Neural progenitor cell (in vitro differentiated cells): ENCODE data around the gene PROC. TPM values are rescaled to one million over a fixed set of nuclear protein-coding genes. Genes with fewer than 3 reads are reported as not detected.

Source experiments
- DNase-seq: peaks from one replicate; pipeline ENCODE4 v3.0.0-alpha.2; 2016; ENCODE audit warnings: low spot score
- H2AFZ ChIP-seq: fragments of 200-600 bp; sonication (generic); replicated peaks from 2 replicates; pipeline ENCODE4 v1.6.1; 2016; ENCODE audit warnings: antibody characterized with exemption
- H3F3A ChIP-seq: fragments of 200-600 bp; sonication (generic); 2 replicates; pipeline ENCODE4 v1.6.1; 2016; ENCODE audit warnings: antibody characterized with exemption, low read depth
- H3K27ac ChIP-seq: fragments of 200-600 bp; sonication (generic); 2 replicates; pipeline ENCODE4 v1.5.1; 2016; ENCODE audit warnings: mild to moderate bottlenecking
- H3K27me3 ChIP-seq: fragments of 200-600 bp; sonication (generic); 2 replicates; pipeline ENCODE4 v1.6.1; 2016; ENCODE audit warnings: mild to moderate bottlenecking, moderate library complexity
- H3K36me3 ChIP-seq: fragments of 200-600 bp; sonication (generic); 2 replicates; pipeline ENCODE4 v1.5.1; 2016
- H3K4me1 ChIP-seq: fragments of 200-600 bp; sonication (generic); 2 replicates; pipeline ENCODE4 v1.6.1; 2016; ENCODE audit warnings: mixed run types
- H3K4me2 ChIP-seq: fragments of 200-600 bp; sonication (generic); 2 replicates; pipeline ENCODE4 v1.6.1; 2016
- H3K4me3 ChIP-seq: fragments of 200-600 bp; sonication (generic); 2 replicates; pipeline ENCODE4 v1.5.1; 2016
- H3K79me2 ChIP-seq: fragments of 200-600 bp; sonication (generic); 2 replicates; pipeline ENCODE4 v1.6.1; 2016; ENCODE audit warnings: low read depth
- H3K9ac ChIP-seq: fragments of 200-600 bp; sonication (generic); 2 replicates; pipeline ENCODE4 v1.6.1; 2016
- H3K9me3 ChIP-seq: fragments of 200-600 bp; sonication (generic); 2 replicates; pipeline ENCODE4 v1.5.1; 2016; ENCODE audit warnings: low read depth
- H4K20me1 ChIP-seq: fragments of 200-600 bp; sonication (generic); 2 replicates; pipeline ENCODE4 v1.6.1; 2016; ENCODE audit warnings: low read depth
- H3K27ac Mint-ChIP-seq: 3 replicates; pipeline ENCODE4 v1.8.0; 2021; ENCODE audit warnings: mixed read lengths
- H3K27me3 Mint-ChIP-seq: 2 replicates; pipeline ENCODE4 v1.8.0; 2022; ENCODE audit warnings: low read depth, mild to moderate bottlenecking, inconsistent platforms, moderate library complexity, mixed read lengths; ENCODE audit not compliant: insufficient read depth
- H3K36me3 Mint-ChIP-seq: 3 replicates; pipeline ENCODE4 v1.8.0; 2021; ENCODE audit warnings: mixed read lengths
- H3K4me1 Mint-ChIP-seq: 3 replicates; pipeline ENCODE4 v1.8.0; 2021; ENCODE audit warnings: mixed read lengths
- H3K4me3 Mint-ChIP-seq: 3 replicates; pipeline ENCODE4 v1.8.0; 2021; ENCODE audit warnings: mild to moderate bottlenecking, moderate library complexity, mixed read lengths
- H3K9me3 Mint-ChIP-seq: 3 replicates; pipeline ENCODE4 v1.8.0; 2020; ENCODE audit warnings: mixed read lengths
- EZH2 ChIP-seq: fragments of 200-600 bp; sonication (generic); IDR thresholded peaks from 2 replicates; pipeline ENCODE4 v1.6.1; 2017; ENCODE audit warnings: antibody characterized with exemption, mild to moderate bottlenecking, moderate library complexity
- EZH2phosphoT487 ChIP-seq: fragments of 200-600 bp; sonication (generic); IDR thresholded peaks from 2 replicates; pipeline ENCODE4 v1.6.1; 2017; ENCODE audit warnings: antibody characterized with exemption
- total RNA-seq: library from RNA; depleted of rRNA; stranded (reverse); fragments of >200 nt; gene quantifications from 2 replicates; pipeline ENCODE4 v1.2.3, GENCODE V29; 2015; ENCODE audit warnings: low replicate concordance
- TF ChIP-seq, protein P1 (sequence below): fragments of 200-600 bp; sonication (generic); IDR thresholded peaks from 2 replicates; pipeline ENCODE4 v1.5.1; 2017; ENCODE audit warnings: antibody characterized with exemption, mild to moderate bottlenecking

PROC gene
- total RNA-seq, 1 donor from 2014 or later: not detected

DNA sequence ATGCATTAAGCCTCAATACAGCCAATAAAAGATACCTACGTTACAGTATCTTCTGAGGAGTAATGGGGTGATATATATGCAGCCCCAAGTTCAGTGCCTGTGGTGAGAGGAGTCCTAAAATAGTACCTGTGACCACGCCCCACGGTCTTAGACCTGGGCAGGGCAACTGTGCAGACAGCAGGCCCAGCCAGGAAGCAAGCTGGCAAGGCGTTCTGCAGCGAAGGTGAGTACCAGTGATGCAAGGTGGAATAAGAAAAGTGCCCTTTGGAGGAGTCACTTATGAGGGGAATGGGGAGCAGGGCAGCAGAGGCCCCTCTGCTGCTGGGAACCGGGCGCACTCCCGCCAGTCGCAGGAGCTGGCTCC is 17.7 kb upstream of the PROC start:
- peak overlapping the region; percentile 53 for H3K27ac Mint-ChIP-seq
- H3K9ac ChIP-seq: no peak overlapping the region

DNA sequence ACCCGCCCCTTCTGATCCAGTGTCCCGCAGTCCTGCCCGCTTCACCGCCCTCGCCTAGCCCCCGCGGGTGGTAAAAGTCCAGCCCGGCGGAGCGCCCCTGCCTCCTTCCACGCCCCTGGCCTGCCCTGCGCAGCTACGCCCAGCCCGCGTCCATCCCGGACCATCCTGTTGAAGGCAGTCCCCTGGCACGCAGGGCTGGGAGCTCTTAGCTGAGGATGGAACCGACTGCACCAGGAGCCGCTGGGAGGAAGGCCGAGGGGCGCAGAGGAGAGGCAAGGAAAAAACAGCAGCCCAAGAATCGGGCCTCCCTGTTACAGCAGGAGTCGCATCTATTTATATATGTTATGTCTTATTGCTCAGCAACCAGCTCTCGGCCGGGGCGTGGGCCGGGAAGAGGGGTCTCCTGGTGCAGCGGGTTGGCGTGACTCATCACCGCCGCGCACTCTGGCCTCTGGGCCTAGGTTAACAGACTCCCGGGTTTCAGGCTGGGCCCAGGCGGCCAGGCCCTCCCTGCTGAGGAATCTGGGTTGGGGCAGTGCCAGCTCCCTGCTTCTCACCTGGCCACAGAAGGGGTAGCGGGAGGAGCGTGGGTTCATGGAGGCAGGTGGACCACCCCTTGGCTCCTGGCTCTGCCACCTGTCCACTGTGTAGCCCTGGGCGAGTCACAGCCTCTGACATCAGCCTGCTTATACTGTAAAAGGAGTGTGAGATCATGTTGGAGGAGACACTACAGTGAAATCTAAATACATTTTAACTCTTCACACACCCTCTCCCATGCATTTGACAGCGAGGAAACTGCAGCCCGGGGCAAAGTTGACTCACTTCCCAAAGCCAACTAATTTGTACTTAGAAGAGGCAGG is 17.1 kb upstream of the PROC start:
- no peaks in the 10 kb centered on the region for H3K9me3 ChIP-seq
- Mint-ChIP-seq H3K27me3 (peaks cover 11% of the 10 kb centered on the region), H3K4me1 (peaks cover 11% of the 10 kb centered on the region), H3K36me3 (no peaks in the 10 kb centered on the region), H3K27ac (no peak overlapping the region), H3K4me3 (no peak overlapping the region), H3K9me3 (no peaks in the 10 kb centered on the region)
- no peak overlapping the region for H3K4me2 ChIP-seq
- H4K20me1 ChIP-seq: no peaks in the 10 kb centered on the region
- H3K27ac ChIP-seq: no peak overlapping the region
- no peaks in the 10 kb centered on the region for H3K36me3 ChIP-seq
- H3K4me1 ChIP-seq: no peaks in the 10 kb centered on the region
- no peaks in the 10 kb centered on the region for H3K79me2 ChIP-seq
- no peaks in the 10 kb centered on the region for H3K27me3 ChIP-seq
- H3K4me3 ChIP-seq: no peak overlapping the region
- no peak overlapping the region for H3K9ac ChIP-seq
- H2AFZ ChIP-seq: no peak overlapping the region
- no peak for DNase-seq
- no peak for TF ChIP-seq EZH2phosphoT487
- no peak for TF ChIP-seq EZH2
- TF ChIP-seq, protein P1, sequence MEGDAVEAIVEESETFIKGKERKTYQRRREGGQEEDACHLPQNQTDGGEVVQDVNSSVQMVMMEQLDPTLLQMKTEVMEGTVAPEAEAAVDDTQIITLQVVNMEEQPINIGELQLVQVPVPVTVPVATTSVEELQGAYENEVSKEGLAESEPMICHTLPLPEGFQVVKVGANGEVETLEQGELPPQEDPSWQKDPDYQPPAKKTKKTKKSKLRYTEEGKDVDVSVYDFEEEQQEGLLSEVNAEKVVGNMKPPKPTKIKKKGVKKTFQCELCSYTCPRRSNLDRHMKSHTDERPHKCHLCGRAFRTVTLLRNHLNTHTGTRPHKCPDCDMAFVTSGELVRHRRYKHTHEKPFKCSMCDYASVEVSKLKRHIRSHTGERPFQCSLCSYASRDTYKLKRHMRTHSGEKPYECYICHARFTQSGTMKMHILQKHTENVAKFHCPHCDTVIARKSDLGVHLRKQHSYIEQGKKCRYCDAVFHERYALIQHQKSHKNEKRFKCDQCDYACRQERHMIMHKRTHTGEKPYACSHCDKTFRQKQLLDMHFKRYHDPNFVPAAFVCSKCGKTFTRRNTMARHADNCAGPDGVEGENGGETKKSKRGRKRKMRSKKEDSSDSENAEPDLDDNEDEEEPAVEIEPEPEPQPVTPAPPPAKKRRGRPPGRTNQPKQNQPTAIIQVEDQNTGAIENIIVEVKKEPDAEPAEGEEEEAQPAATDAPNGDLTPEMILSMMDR: no peak
- no peaks in the 10 kb centered on the region for H3F3A ChIP-seq

More for the DNA sequence above, 17.7 kb upstream of the PROC start:
- Histone ChIP-seq H3K9me3 (no peaks in the 10 kb centered on the region), H3K79me2 (no peaks in the 10 kb centered on the region), H3K36me3 (no peaks in the 10 kb centered on the region), H3K4me3 (no peak overlapping the region), H3K27ac (no peak overlapping the region), H3K4me1 (no peaks in the 10 kb centered on the region), H3K27me3 (no peaks in the 10 kb centered on the region), H4K20me1 (no peaks in the 10 kb centered on the region), H3K4me2 (no peak overlapping the region), H3F3A (no peaks in the 10 kb centered on the region), H2AFZ (no peak overlapping the region)
- no peaks in the 10 kb centered on the region for H3K9me3 Mint-ChIP-seq
- DNase-seq: no peak
- H3K4me1 Mint-ChIP-seq: peaks cover 11% of the 10 kb centered on the region
- no peak overlapping the region for H3K4me3 Mint-ChIP-seq
- H3K27me3 Mint-ChIP-seq: peaks cover 11% of the 10 kb centered on the region
- TF ChIP-seq EZH2phosphoT487: no peak
- TF ChIP-seq EZH2: no peak
- TF ChIP-seq, protein P1: no peak
- no peaks in the 10 kb centered on the region for H3K36me3 Mint-ChIP-seq

DNA sequence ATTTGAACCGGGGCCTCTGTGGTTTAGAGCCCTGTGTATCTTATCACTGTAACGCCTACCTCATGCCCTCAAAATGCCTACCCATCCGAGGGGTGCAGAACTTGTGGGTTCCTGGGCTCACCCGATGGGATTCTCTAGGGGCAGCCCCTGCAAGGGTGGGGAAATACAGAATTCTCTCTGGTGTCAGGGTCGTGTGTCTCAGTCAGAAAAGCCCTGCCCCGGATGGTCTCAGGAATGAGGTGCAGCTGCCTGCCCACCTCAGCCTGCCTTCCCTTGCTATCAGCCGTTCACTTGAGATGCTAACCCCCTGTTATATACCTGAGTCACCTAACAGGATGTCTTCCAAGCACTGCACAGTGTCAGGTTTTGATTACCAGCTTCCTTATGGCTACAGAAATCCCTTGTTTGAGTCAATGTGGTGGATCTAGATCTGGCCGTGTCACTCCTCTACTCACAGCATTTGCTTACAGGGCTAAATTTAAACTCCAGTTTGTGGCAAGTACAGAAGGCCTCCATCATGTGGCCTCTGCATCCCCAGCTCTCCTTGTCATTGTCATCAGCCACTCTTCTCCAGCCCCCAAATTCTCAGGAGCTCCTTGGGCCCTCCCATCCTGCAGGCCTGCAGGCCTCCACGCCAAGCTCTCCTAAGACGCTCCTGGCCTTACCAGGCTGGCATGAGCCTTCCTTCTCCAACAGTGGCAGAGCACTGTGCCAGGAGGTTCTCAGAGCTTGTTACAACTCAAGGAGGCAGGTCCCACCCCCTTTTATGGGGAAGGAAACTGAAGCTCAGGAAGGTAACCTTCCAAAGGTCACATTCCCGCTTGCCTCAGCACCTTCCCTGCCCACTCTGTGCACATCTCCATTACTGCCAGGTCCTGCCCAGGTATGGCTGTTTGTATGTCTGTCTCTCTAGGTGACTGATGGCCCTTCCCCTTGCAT is 16.2 kb upstream of the PROC start:
- H3K27ac ChIP-seq: no peak overlapping the region
- TF ChIP-seq EZH2 (no peak), EZH2phosphoT487 (no peak)
- TF ChIP-seq, protein P1: no peak
- H3K9ac ChIP-seq: no peak overlapping the region
- no peak overlapping the region for H3K4me3 ChIP-seq
- no peaks in the 10 kb centered on the region for H3K36me3 ChIP-seq
- no peak overlapping the region for H3K27ac Mint-ChIP-seq
- H3K27me3 ChIP-seq: no peaks in the 10 kb centered on the region
- no peak for DNase-seq
- H3K4me1 Mint-ChIP-seq: peaks cover 11% of the 10 kb centered on the region
- H2AFZ ChIP-seq: no peak overlapping the region
- peaks cover 7% of the 10 kb centered on the region for H3K27me3 Mint-ChIP-seq
- no peaks in the 10 kb centered on the region for H3K79me2 ChIP-seq
- H3K4me1 ChIP-seq: no peaks in the 10 kb centered on the region
- H3K36me3 Mint-ChIP-seq: no peaks in the 10 kb centered on the region
- no peaks in the 10 kb centered on the region for H3K9me3 Mint-ChIP-seq
- H3K9me3 ChIP-seq: no peaks in the 10 kb centered on the region
- no peaks in the 10 kb centered on the region for H4K20me1 ChIP-seq
- H3K4me3 Mint-ChIP-seq: no peak overlapping the region
- H3F3A ChIP-seq: no peaks in the 10 kb centered on the region
- no peak overlapping the region for H3K4me2 ChIP-seq
